Hematopoietic multipotent progenitor cell treated with erythropoietin and hydrocortisone succinate and interleukin-3 and kit ligand, for 6 days (in vitro differentiated cells): Measurements from ENCODE around the gene ZNF385C.

ENCODE experiments used
- DNase-seq: peaks from one replicate; pipeline ENCODE4 v3.0.0-alpha.2; 2015

Gene ZNF385C

DNA sequence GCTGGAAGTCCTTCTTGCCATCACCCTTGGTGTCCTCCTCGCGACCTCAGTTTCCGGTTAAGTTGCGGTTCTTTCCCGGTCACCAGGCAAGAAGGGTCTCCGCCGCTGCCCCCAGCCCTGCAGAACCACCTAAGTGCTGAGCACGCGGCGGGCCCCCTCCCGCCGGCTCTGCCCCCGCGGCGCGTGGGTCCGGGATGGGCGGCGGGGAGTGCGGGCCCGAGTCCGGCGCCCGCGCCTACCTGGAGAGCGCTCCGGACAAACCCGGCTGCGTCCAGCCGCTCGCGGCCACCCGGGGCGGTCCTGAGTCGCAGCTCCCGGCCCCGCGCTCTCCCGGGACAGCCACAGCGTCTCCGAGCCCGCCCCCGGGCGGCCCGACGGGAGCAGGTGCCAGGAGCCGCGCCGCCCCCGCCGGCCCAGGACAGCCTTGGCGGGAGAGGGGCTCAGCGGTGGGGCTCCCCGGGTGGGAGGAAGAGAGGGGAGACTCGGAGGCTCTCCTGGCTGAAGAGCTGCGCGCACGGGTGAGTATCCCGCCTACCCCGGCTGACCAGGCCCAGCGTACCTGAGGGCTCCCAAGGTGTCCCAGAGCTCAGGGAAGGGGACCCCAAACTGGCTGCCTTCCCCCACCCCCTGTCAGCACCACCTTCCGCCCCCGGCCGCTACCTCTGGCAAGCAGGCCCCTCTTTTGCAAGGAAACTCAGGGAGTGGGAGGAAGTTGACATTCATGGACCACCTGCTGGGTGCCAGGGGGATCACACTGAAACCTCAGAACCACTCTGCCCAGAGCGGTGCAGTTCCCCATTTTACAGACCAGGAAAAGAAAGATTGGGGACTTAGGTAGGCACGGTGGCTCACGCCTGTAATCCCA lies 25.7 kb downstream of the ZNF385C start:
- DNase-seq = no peak

- no peak for DNase-seq
Measured at GRCh38 chr17:42071810-42072209, 26.5 kb downstream of the ZNF385C start.

GRCh38 chr17:42068979-42069378 lies 29.3 kb downstream of the ZNF385C start:
- no peak for DNase-seq

GRCh38 chr17:42067371-42068091 lies 30.7 kb downstream of the ZNF385C start:
- DNase-seq = peak; percentile 77

- no peak for DNase-seq
Measured at GRCh38 chr17:42065201-42065600, 33.1 kb downstream of the ZNF385C start.

GRCh38 chr17:42062681-42063080 lies 35.6 kb downstream of the ZNF385C start:
- DNase-seq = no peak

DNA sequence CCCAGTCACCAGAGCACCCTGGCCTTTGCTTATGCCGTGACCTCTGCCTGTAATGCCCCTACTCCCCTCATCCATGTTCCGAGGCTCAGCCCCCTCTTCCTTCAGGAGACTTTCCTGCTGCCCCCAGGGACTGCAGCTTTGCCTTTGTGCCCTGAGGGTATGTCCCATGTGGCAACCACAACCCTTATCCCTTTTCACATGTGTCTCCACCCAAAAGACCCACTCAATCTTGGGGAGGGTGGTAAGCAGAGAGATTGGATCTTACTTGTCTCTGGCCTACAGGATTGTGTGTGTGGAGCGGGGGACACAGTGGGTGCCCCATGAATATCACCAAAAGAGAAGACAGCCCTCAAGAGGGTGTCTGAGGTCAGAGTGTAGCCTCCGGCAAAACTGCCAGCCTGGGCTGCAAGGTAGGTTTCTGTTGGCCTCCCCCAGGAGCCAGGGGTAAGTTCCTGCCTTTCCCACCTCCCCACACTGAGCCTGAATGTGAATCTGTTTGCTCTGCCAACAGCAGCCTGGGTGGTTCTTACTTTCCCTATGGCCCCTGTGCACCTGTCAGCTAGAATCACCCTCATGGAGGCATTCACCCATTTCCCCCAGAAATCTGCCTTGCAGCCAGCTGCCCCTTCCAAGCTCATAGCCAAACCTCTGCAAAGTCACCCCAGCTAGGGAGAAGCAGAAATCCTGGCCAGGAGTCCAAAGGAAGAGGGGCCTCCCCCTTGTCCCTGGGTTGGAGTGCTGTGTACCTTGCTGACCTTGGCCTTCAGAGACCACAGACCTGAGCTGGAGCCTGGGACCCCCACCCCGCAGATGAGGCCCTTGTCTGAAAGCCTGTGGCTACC lies 36.4 kb downstream of the ZNF385C start:
- peak; percentile 82 for DNase-seq

- DNase-seq = no peak
Measured at GRCh38 chr17:42060231-42060630, 38.0 kb downstream of the ZNF385C start.

GRCh38 chr17:42059815-42060214 lies 38.5 kb downstream of the ZNF385C start:
- no peak for DNase-seq

DNA sequence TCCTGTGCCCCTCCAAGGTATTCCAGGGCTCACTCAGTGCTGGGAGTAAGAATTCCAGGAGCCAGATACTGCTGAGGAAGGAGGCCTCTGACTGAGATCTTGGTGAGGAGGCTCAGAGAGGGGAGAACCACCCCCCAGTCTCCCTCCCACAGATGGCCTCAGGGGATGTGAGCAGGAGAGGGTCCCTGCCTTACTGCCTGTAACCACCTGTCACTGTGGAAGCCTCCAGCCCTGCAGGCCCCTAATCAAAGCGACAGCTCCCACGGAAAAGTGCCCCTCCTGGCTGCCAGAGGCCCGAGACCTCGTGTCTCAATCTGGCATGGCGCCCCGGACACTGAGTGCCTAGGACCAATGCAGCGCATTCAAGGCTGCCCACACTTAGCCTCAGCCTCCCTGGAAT lies 40.2 kb downstream of the ZNF385C start:
- no peak for DNase-seq

DNA sequence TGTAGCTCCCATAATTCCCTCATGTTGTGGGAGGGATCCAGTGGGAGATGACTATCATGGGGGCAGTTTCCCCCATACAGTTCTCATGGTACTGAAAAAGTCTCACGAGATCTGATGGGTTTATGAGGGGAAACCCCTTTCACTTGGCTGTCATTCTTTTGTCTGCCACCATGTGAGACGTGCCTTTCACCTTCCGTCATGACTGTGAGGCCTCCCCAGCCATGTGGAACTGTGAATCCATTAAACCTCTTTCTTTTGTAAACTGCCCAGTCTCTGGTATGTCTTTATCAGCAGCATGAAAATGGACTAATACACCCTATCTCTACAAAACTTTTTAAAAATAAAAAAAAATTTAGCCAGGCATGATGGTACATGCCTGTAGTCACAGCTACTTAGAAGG lies 41.6 kb downstream of the ZNF385C start:
- DNase-seq = no peak

DNA sequence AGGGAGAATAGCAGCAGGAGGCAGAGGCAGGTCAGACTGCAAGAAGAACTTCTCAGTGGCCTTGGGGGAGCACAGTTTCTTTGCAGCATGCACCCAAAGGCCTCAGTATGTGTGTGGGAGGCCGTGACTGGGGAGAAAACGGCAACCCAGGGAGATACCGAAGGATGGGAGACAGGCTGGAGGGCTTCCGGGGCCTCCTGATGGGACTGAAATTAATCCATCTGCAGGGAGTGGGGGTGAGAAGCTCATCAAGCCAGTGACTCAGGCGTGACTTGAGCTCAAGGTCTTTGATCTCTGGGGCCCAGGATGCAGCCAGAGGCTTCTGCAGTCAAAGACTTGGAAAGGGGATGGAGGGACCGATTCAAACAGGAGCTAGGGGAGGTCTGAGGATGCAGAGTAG lies 42.8 kb downstream of the ZNF385C start:
- DNase-seq = no peak

- no peak for DNase-seq
Measured at GRCh38 chr17:42055027-42055426, 43.2 kb downstream of the ZNF385C start.

DNA sequence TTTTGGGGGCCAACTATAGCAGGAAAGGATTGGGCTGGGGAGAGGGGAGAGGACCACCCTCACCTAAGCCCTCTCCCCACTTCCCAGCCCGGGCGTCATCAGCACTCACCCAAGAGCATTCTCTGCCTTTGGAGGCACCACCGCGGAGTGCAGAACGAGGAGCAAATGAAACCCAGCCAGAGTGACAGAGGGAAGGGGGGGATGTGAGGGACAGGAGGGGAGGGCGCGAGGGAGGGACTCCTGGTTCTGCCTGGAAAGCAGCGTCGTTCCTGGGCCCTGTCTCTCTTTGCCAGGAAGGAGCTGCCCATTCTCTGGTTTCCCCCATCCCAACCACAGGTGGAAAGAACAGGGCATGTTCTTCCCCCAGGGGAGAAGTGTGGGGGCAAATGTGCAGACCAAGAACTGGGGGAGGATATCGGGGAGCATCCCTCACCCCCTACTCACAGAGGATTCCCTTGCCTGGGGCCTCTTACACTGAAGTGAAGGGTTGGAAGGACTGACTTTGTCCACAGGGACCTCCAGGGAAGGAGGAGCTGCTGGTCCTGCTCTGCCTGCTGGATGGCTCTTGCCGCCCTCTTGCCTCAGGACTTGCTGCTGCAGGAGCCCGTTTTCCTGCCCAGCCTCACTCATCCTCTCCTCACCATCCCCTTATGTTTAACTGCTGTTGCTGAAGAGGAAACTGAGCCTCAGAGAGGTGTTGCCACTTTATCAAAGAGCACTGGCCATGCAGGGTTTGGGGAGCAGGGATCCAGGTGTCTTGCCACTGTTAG lies 44.4 kb downstream of the ZNF385C start:
- no peak for DNase-seq

DNA sequence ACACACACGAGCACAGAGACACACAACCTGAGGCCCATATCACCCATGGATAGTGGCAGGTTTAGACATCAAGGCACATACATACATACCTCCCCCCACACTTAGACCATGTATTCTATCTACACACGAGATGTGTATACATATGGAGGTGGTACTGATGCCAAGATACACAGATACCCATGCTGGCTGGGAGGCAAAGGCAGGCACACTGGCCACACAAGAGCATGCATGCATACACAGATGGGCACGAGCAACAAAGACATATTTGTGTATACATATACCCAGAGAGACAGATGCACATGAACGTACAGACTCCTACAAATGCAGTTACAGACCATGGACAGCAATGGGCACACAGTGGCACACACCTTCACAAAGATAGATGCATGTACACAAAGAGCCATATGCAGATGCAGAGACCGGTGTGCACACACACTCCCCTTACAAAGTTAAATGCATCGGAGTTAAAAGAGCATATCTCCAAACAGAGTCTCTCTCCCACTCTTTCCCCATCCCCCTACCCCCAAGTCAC lies 45.9 kb downstream of the ZNF385C start:
- DNase-seq = no peak

GRCh38 chr17:42051645-42052044 lies 46.6 kb downstream of the ZNF385C start:
- no peak for DNase-seq

DNA sequence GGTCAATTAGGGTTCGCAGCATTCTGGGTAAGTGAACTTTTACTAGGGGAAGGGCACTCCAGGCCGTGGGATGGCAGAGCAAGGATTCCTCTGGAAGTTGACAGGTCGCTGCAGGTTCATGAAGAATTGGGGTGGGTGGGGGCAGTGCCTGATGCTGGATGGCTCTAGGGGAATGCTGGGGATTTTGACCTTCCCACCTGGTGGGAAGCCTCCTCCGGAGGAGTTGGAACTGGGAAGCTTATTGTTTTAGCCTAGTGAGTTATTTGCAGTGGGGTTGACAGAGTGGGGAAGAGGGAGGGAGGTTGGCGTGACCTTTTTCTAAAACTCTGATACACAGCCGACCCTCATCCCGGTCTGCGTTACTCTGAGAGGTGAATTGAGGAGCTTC lies 47.3 kb downstream of the ZNF385C start:
- DNase-seq = no peak

DNA sequence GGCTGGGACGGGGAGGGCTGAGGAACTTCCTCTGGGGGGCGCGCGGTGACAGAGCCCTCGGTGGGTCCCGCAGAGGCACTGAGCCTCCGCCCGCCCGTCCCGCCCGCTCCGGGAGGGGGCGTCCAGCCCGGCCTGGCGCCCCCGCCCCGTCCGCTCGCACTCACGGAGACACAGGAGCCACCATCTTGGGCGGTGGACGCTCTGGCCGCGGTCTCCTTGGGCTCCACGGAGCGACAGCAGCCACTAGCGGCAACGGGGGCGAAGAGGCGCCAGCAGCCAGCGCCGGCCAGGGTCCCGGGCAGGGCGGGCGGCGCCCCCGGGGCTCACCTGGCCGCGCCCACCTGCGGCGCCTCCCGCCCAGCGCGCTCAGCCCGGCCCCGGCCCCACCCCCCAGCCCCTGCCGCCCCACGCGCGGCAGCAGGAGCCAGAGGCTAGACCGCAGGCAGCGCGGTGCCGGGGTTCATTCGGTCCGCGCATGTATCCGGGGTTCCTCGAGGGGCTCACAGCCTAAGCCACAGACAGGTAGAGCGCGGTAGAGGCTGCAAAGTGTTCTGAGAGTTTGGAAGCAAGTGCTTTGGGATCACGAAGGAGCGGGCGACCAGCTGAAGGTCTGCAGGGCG lies 47.8 kb downstream of the ZNF385C start, which contains the start of gene C17orf113:
Gene C17orf113, minus strand, starts transcription at position 209 of the 620 bp plus-strand sequence. CDS start 7,225 bp downstream, outside the sequence.
- peak; percentile 74 for DNase-seq

DNA sequence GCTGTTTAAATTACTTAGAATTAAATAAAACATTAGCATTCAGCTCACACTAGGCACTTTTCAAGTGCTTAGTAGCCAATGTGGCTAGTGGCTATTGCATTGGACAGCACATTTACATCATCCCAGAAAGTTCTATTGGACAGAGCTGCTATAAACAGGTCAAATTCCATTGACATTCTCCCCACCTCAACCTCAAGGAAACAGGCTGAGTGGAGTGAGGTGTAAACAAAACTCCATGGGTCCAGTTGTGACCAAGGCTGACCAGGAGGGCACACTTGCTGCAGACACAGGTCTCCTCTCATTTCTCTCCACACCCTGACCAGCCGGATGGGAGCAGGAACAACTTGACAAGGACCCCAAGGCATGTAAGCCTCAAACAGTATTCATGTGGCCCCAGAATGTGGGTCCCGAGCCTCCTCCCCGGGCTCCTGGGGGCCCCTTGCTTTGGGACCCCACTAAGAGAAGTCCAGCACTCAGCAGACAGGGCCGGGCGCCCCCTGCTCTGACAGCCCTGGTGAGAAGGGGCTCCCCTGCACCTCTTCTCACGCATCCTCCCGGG lies 48.4 kb downstream of the ZNF385C start:
- no peak for DNase-seq

GRCh38 chr17:42047343-42047742 lies 50.9 kb downstream of the ZNF385C start:
- DNase-seq = no peak

DNA sequence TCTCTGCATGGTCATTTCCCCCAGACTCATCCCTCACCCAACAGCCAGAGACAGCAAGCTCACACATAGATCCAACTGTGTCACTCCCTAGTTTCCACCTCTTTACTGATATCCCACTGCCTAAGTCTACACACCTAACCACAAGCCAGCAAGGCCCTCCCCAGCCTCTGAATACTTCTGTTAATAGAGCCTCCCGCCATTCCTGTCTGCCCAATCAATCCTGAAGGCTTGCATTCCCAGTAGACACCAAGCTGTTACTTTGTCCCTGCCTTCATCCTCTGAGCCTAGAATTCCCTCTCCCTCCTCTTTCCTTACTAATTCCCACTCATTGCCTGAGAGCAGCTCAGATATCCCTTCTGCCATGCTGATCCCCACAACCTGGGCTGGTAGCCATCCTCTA lies 52.6 kb downstream of the ZNF385C start:
- no peak for DNase-seq
